D721Med (cell line): ENCODE data around the gene GHR.

Experiments
- DNase-seq: peaks from one replicate; pipeline ENCODE4 v3.0.0; 2011; ENCODE audit warnings: low spot score; ENCODE audit not compliant: insufficient read length
- FAIRE-seq: peaks from 2 replicates; lab custom pipeline; 2011; peaks lifted over from hg19 to GRCh38; lab: Jason Lieb, UNC
- TF ChIP-seq, protein P1 (sequence below): IDR thresholded peaks from 2 replicates; pipeline ENCODE4 v1.5.1; 2012; ENCODE audit warnings: mild to moderate bottlenecking, control low read depth; ENCODE audit not compliant: insufficient read depth; ENCODE audit errors: missing control alignments

Gene GHR

DNA sequence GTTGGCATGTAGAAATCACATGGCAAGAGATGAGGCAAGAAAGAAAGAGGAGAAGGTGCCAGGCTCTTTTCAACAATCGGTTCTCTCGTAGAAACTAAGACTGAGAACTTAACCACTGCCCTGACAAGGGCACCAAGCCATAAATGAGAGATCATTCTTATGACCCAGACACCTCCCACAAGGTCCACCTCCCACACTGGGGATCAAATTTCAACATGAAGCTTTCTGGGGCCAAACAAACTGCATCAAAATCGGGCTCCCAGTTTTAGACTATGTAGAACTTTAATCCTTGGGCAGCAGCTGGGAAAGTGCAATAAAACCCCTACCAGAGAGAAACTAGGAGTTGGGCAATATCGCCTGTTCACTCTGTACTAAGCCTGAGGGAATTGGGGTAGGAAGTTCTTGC lies 183.2 kb downstream of the GHR start:
- DNase-seq: no peak
- FAIRE-seq: no peak
- TF ChIP-seq, protein P1, sequence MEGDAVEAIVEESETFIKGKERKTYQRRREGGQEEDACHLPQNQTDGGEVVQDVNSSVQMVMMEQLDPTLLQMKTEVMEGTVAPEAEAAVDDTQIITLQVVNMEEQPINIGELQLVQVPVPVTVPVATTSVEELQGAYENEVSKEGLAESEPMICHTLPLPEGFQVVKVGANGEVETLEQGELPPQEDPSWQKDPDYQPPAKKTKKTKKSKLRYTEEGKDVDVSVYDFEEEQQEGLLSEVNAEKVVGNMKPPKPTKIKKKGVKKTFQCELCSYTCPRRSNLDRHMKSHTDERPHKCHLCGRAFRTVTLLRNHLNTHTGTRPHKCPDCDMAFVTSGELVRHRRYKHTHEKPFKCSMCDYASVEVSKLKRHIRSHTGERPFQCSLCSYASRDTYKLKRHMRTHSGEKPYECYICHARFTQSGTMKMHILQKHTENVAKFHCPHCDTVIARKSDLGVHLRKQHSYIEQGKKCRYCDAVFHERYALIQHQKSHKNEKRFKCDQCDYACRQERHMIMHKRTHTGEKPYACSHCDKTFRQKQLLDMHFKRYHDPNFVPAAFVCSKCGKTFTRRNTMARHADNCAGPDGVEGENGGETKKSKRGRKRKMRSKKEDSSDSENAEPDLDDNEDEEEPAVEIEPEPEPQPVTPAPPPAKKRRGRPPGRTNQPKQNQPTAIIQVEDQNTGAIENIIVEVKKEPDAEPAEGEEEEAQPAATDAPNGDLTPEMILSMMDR: no peak

DNA sequence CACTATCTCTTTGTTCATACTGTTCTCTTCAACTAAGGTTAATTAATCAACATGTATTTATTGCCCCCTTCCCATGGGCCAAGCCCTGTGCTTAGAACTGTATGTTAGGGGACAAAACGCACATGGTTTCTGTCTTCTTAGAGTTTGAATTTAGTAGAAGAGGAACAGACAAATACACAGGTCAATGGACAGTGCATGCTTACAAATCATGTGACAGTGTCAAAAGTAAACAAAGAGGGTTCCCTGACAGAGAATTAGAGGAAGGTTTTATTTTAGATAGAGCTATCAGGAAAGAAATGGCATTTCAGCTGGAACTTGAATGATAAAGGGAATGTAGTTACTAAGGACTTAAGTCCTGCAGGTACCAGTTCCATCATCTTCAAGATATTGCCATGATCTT lies 188.2 kb downstream of the GHR start:
- TF ChIP-seq, protein P1: no peak
- FAIRE-seq: no peak
- DNase-seq: no peak

DNA sequence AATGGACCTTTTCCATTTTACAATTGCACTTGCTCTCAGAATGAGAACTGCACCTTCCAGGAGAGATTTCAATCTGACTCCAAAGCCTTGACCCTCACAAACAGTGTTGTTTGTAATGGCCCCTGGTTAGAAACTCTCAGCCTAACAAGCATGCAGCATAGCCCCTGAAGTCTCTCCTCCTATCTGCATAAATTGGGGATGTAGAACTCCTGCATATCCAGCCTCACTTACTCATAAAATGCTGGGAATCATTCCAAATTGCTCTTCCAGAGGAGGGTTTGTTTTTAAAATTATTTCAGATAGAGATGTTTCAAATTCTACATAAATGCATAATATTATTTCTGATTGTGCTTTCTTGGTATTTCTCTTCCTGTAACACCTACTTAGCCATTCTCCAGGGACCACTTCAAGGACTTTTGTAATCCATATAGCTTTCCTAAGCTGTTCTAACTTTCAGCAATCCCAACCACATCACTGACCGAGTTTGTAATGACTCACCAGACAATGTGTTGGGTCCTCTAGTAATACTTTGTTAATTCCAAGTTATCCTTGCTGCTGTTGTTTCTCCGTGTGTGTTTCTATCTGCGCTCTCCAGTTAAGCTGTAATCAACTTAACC lies 189.6 kb downstream of the GHR start:
- TF ChIP-seq, protein P1: no peak
- FAIRE-seq: no peak
- DNase-seq: no peak

DNA sequence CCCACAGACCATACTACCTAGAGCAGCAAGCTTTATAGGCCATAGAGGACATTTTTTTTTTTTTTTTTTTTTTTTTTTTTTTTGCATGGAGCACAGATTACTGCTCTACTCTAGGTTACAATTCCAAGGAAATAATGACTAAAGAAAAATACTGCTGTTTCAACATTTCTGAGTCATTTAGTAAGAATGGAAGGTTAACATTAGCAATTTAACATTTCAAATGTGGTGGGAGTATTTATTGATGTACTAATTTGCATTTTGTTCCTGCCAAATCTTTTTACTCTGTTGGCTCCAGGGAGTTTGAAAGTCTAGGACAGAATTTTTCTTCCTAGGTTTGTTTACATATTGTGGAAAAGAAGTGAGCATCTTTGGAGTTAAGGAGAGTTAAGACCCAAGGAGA lies 191.3 kb downstream of the GHR start:
- no peak for DNase-seq
- TF ChIP-seq, protein P1: no peak
- FAIRE-seq: no peak

DNA sequence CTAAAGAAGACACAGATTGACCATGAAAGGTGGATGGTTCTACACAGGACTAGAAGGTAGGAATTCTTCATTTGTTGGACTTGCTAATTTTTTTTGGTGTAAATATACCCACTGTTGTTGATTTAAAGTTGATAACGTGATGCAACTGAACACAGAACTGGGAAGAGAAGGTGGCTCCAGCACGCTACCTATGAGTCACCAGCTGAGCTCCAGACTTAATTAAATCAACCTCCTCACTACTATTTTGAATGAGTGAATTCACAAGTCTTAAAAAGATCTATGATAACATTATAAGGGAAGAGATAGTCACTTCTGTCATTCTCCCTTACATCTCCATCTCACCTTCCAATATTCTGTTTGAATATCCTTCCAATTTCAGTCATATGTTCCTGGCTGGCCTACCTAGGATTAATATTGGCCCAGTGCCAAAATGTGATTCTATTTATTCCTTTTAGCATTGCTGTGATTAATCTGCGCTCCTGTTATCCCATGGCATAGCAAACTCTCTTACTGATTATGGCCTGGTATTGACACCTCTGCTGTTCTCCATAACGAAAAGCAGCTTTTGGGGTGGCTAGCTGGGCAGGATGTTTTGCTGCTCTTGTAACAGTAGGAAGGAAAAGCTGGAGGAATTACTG lies 197.5 kb downstream of the GHR start:
- FAIRE-seq (no peak), DNase-seq (no peak)
- TF ChIP-seq, protein P1: no peak

DNA sequence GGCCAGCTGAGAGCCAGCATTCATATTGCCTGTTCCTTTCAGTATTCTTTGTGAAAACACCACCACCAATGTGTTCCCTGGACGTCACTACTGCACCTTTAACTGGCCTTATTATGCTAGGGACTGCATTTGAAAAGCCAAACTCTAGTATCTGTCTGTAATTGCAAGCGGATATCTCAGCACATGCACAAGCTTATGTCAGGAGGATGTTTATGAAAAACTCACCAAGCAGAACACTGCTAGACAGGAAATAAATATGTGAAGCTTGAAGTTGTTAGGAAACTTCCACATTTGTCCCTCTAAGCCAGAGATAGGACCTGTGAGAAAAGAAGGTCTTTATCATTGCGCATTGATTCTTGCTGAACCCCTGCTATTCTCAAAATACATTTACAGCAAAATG lies 198.0 kb downstream of the GHR start:
- no peak for FAIRE-seq
- TF ChIP-seq, protein P1: no peak
- DNase-seq: no peak

DNA sequence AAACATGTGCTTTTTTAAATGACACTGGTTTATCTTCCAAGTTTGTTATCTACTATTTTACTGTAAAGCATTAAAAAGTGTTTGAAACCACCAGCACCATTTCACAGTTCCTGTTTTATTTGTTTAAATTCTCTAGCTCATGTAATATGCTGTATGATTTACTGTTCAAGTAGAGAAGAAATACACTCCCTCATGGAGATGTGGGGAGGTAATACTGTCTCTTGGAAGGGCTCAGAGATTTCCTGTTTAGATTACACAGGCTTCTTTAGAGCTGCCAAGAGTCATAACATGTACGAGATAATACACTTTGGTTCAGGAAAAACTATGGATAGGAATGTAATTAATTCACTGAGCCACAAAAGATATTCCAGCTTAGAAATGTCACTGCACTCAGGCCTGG lies 198.4 kb downstream of the GHR start:
- FAIRE-seq: no peak
- TF ChIP-seq, protein P1: no peak

More for the DNA sequence above, 198.4 kb downstream of the GHR start:
- DNase-seq: no peak
